GM13976 (cell line): ENCODE results near the gene CDC42EP4.
A peak's percentile ranks its signal among the peaks of the same experiment; 100 is the strongest.

Experiments used
- DNase-seq: peaks from one replicate; pipeline ENCODE4 v3.0.0; 2012; ENCODE audit warnings: low spot score
- in situ Hi-C: fragments of 300-500 bp; cut with MboI; formaldehyde crosslinking; loops from one replicate; pipeline ENCODE4 v1.12.0; 2022; ENCODE audit warnings: low sequenced_read_pairs, mixed read lengths, inconsistent platforms; ENCODE audit not compliant: unreplicated experiment
- TF ChIP-seq, protein P1 (sequence below): IDR thresholded peaks from 2 replicates; pipeline ENCODE4 v1.5.1; 2012; ENCODE audit warnings: borderline replicate concordance, mild to moderate bottlenecking; ENCODE audit not compliant: insufficient read depth; ENCODE audit errors: extremely low read depth, missing control alignments, control extremely low read depth

CDC42EP4 gene

GRCh38 chr17:73248532-73248931 lies 63.3 kb downstream of the CDC42EP4 start:
- DNase-seq: no peak
- TF ChIP-seq, protein P1, sequence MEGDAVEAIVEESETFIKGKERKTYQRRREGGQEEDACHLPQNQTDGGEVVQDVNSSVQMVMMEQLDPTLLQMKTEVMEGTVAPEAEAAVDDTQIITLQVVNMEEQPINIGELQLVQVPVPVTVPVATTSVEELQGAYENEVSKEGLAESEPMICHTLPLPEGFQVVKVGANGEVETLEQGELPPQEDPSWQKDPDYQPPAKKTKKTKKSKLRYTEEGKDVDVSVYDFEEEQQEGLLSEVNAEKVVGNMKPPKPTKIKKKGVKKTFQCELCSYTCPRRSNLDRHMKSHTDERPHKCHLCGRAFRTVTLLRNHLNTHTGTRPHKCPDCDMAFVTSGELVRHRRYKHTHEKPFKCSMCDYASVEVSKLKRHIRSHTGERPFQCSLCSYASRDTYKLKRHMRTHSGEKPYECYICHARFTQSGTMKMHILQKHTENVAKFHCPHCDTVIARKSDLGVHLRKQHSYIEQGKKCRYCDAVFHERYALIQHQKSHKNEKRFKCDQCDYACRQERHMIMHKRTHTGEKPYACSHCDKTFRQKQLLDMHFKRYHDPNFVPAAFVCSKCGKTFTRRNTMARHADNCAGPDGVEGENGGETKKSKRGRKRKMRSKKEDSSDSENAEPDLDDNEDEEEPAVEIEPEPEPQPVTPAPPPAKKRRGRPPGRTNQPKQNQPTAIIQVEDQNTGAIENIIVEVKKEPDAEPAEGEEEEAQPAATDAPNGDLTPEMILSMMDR: no peak
- in situ Hi-C loops: no loop called here

DNA sequence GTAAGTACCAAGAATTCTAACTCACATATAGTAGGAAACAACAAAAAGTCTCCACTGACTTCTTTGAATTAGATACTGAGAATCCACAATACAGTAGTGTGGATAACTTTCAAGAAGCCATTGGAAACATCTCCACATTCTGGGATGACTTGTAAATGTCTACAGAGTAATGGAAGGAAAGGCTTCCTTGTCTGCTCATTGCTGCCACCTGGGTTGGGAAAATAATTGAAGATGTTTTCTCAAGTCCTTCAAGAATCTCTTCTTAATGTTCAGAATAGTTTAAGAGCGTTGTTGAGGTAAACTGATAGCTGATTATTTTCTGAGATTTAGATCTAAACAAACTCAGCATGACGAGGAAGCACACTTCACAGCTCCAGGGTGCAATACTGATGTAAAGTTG lies 64.1 kb downstream of the CDC42EP4 start:
- TF ChIP-seq, protein P1: peak; percentile 9
- DNase-seq: no peak
- in situ Hi-C loops: no loop called here

DNA sequence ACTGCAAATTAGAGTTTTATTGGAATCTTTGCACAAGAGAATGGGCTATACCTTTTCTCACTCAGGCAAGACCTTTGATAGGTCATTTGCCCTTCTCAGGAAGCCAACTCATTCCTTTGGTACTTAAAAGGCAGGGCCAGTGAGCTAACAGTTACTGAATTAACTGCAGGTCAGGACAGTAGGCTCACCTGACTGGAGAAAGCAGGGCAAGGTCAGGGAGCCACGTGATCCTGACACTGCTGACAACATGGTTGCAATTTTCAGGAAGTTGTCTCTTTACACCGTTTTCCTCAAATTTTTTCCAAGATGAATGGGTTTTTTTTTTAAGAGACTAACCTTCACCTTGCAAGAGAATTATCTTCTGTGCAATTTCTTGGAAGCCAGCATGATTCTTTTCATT lies 71.2 kb downstream of the CDC42EP4 start:
- DNase-seq: no peak
- TF ChIP-seq, protein P1: no peak
- in situ Hi-C loops: no loop called here

DNA sequence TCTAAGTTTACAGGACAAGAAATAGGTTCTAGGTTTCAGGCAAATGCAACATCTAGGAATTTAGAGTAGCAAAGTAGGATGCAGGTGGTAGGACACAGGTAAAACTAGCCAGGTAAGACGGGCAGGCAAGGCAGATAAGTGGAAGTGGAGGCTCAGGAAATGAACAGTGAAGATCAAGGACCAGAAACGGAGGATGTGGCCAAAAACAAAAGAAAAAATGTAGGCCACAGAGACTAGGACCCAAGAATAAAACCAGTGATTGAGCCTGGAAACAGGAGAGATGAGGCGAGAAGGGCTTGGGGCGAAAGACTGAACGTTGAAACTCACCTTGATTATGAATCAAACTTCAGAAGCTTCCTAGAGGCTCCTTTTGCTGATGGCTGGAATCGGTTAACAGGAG lies 74.1 kb downstream of the CDC42EP4 start:
- DNase-seq: no peak
- TF ChIP-seq, protein P1: no peak
- in situ Hi-C loops: no loop called here

- TF ChIP-seq, protein P1: no peak
- in situ Hi-C loops: no loop called here
- no peak for DNase-seq
These were observed 77.1 kb downstream of the CDC42EP4 start for GRCh38 chr17:73234736-73235135.
